Calu3 (cell line): Measurements from ENCODE around the gene GIPC3. TPM values are rescaled to one million over a fixed set of nuclear protein-coding genes. Genes with fewer than 3 reads are reported as not detected.

Experiments
- BruUV-seq: library from RNA; stranded (reverse); fragments of 400-500 nt; replicated peaks from 2 replicates; lab custom pipeline; 2021; lab: Mats Ljungman, UMichigan
- CTCF ChIA-PET: fragments of 300-600 bp; sonication (Branson Sonifier 250); formaldehyde crosslinking; loops from one replicate; lab custom pipeline; 2022; ENCODE audit warnings: antibody characterized with exemption; lab: Charles Lee
- DNase-seq: peaks from one replicate; pipeline ENCODE4 v3.0.0; 2022
- H3K27ac Mint-ChIP-seq: one replicate; pipeline ENCODE4 v1.8.0; 2022; ENCODE audit warnings: mixed read lengths; ENCODE audit not compliant: unreplicated experiment
- H3K27me3 Mint-ChIP-seq: one replicate; pipeline ENCODE4 v1.8.0; 2022; ENCODE audit warnings: mixed read lengths; ENCODE audit not compliant: unreplicated experiment
- H3K36me3 Mint-ChIP-seq: one replicate; pipeline ENCODE4 v1.8.0; 2022; ENCODE audit warnings: mild to moderate bottlenecking, moderate library complexity, mixed read lengths; ENCODE audit not compliant: insufficient read depth, unreplicated experiment
- H3K4me1 Mint-ChIP-seq: one replicate; pipeline ENCODE4 v1.8.0; 2022; ENCODE audit warnings: mild to moderate bottlenecking, low read depth, mixed read lengths; ENCODE audit not compliant: unreplicated experiment
- H3K4me3 Mint-ChIP-seq: one replicate; pipeline ENCODE4 v1.8.0; 2022; ENCODE audit warnings: mild to moderate bottlenecking, low read depth, moderate library complexity, mixed read lengths; ENCODE audit not compliant: unreplicated experiment
- H3K9me3 Mint-ChIP-seq: one replicate; pipeline ENCODE4 v1.8.0; 2022; ENCODE audit warnings: low read depth, mixed read lengths; ENCODE audit not compliant: unreplicated experiment
- intact Hi-C: fragments of 100-400 bp; cut with micrococcal nuclease; formaldehyde crosslinking; loops from one replicate; pipeline ENCODE4 v1.10.0; 2022; ENCODE audit not compliant: unreplicated experiment
- total RNA-seq: library from RNA; stranded (reverse); gene quantifications from 2 replicates; pipeline ENCODE4 v1.2.3, GENCODE V29; 2022
- TF ChIP-seq, protein P1 (sequence below): fragments of 200-600 bp; IDR thresholded peaks from one replicate; pipeline ENCODE4 v1.8.0; 2022; ENCODE audit warnings: antibody characterized with exemption; ENCODE audit not compliant: unreplicated experiment

The GIPC3 gene
- total RNA-seq, 1 experiment from 2014 or later, result not detected

DNA sequence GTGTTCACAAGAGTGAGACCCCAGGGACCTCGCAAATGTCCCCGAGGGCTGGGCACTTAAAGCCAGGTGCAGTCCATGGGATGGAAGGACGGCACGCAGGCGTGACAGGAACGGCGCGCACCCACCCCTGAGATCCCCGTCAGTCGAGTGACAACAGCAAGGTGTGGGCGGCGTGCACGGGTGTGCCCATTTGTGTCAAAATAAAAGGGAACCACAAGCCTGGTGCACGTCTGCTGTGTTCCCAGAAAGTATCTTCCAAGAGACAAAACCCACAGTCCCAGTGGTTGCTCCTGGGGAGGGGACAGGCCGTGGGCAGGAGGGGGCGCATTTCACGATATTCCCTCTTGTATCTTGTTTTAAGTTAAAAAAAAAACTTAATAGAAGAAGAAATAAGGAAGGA lies 57.0 kb downstream of the GIPC3 start:
- no TSS peak for BruUV-seq

More for the DNA sequence above, 57.0 kb downstream of the GIPC3 start:
- no peaks in the 10 kb centered on the region for H3K9me3 Mint-ChIP-seq
- no peak for DNase-seq
- H3K27me3 Mint-ChIP-seq, result no peaks in the 10 kb centered on the region
- intact Hi-C loops, result no loop called here
- no peak overlapping the region for H3K27ac Mint-ChIP-seq
- H3K4me1 Mint-ChIP-seq, result no peaks in the 10 kb centered on the region
- H3K36me3 Mint-ChIP-seq, result peaks cover 12% of the 10 kb centered on the region
- CTCF ChIA-PET, result no interaction called here
- H3K4me3 Mint-ChIP-seq, result no peak overlapping the region
- TF ChIP-seq, protein P1, sequence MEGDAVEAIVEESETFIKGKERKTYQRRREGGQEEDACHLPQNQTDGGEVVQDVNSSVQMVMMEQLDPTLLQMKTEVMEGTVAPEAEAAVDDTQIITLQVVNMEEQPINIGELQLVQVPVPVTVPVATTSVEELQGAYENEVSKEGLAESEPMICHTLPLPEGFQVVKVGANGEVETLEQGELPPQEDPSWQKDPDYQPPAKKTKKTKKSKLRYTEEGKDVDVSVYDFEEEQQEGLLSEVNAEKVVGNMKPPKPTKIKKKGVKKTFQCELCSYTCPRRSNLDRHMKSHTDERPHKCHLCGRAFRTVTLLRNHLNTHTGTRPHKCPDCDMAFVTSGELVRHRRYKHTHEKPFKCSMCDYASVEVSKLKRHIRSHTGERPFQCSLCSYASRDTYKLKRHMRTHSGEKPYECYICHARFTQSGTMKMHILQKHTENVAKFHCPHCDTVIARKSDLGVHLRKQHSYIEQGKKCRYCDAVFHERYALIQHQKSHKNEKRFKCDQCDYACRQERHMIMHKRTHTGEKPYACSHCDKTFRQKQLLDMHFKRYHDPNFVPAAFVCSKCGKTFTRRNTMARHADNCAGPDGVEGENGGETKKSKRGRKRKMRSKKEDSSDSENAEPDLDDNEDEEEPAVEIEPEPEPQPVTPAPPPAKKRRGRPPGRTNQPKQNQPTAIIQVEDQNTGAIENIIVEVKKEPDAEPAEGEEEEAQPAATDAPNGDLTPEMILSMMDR, result no peak

Other genes starting within 250 kb of the GIPC3 start
- gene NFIC, start 218.9 kb upstream of the GIPC3 start, total RNA-seq, result 56.3 and 60.5 TPM in 2 replicates
- gene SMIM24, start 105.0 kb upstream of the GIPC3 start, total RNA-seq, result 1.5 and 6.3 TPM in 2 replicates
- not detected in 2 replicates for gene SMIM44, start 102.0 kb upstream of the GIPC3 start, total RNA-seq
- 10.9 and 11.6 TPM in 2 replicates for gene DOHH, start 84.8 kb upstream of the GIPC3 start, total RNA-seq
- gene FZR1, start 79.2 kb upstream of the GIPC3 start, total RNA-seq, result 33.1 and 34.5 TPM in 2 replicates
- 1.4 and 2.7 TPM in 2 replicates for gene TEKTIP1, start 46.3 kb upstream of the GIPC3 start, total RNA-seq
- gene MFSD12, start 27.9 kb upstream of the GIPC3 start, total RNA-seq, result 95.2 and 105 TPM in 2 replicates
- gene HMG20B, start 12.5 kb upstream of the GIPC3 start, total RNA-seq, result 58.1 and 58.4 TPM in 2 replicates
- 0.20 and 0.24 TPM in 2 replicates for gene TBXA2R, start 21.4 kb downstream of the GIPC3 start, total RNA-seq
- 20.2 and 21.4 TPM in 2 replicates for gene CACTIN, start 41.3 kb downstream of the GIPC3 start, total RNA-seq
- 23.6 and 26.3 TPM in 2 replicates for gene PIP5K1C, start 115.0 kb downstream of the GIPC3 start, total RNA-seq
- 84.8 and 111 TPM in 2 replicates for gene TJP3, start 122.9 kb downstream of the GIPC3 start, total RNA-seq
- gene APBA3, start 176.2 kb downstream of the GIPC3 start, total RNA-seq, result 18.1 and 19.6 TPM in 2 replicates
- gene MRPL54, start 177.2 kb downstream of the GIPC3 start, total RNA-seq, result 26.1 and 31.0 TPM in 2 replicates
- not detected in 2 replicates for gene RAX2, start 186.8 kb downstream of the GIPC3 start, total RNA-seq
- gene MATK, start 200.9 kb downstream of the GIPC3 start, total RNA-seq, result not detected in 2 replicates